Measurements from ENCODE around the gene PHF14. TPM values are rescaled to one million over a fixed set of nuclear protein-coding genes. Genes with fewer than 3 reads are reported as not detected.

PHF14 gene
- total and polyA plus RNA-seq, 2 donors (not counting 3 experiments of a cell fraction or from before 2014, with no cell fraction given) = 8.8 to 43.4 TPM

DNA sequence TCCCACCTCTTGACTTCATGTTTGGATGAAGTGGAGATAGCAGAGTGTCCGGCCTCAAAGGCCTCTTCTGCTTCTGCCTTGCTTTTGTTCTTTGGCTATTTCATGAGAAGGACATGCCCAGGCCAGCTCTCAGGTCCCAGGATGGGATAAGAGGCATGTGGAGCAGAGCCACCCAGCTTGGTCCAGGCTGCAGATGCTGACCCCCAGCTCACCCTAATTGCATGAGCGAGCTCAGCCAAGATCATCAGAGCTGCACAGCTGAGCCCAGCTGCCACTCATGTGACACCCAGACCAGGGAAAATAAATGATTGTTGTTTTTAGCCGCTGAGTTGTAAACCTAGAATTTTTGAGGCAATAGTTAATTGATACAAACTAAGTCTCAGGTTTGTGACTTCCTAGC lies 230.0 kb downstream of the PHF14 start:
- Histone ChIP-seq H3K9ac (replicated peaks; ENCODE audit: extremely low read depth, insufficient read depth, low read length) (no peak overlapping the region), H3K79me2 (ENCODE audit: control insufficient read depth, insufficient read depth, low read length) (no peaks in the 10 kb centered on the region), H3K27ac (ENCODE audit: insufficient read depth, low read depth, low read length) (no peak overlapping the region), H3K4me1 (ENCODE audit: control insufficient read depth, extremely low read depth, insufficient read depth, low read length) (no peaks in the 10 kb centered on the region), H3K36me3 (ENCODE audit: control insufficient read depth in 2 of 2, extremely low read depth in 1 of 2, insufficient read depth in 2 of 2, low read length in 2 of 2) (no peaks in the 10 kb centered on the region), H3K27me3 (ENCODE audit: control insufficient read depth in 2 of 2, insufficient read depth in 2 of 2, low read length in 2 of 2) (peaks cover 0 to 2% of the 10 kb centered on the region in 2 experiments), H3K9me3 (replicated peaks; ENCODE audit: control insufficient read depth, insufficient read depth, low read length) (no peaks in the 10 kb centered on the region), H3K4me2 (ENCODE audit: insufficient read depth, low read length) (no peak overlapping the region), H3K4me3 (replicated peaks in 1 of 3; ENCODE audit: insufficient read depth in 1 of 3, low read depth in 1 of 3, low read length in 3 of 3) (no peak overlapping the region), H4K20me1 (replicated peaks; ENCODE audit: control insufficient read depth, extremely low read depth, insufficient read depth, low read length) (no peaks in the 10 kb centered on the region), H2AFZ (ENCODE audit: low read depth, low read length) (no peak overlapping the region), H3K9me1 (replicated peaks; ENCODE audit: control insufficient read depth, extremely low read depth, insufficient read depth, low read length) (no peaks in the 10 kb centered on the region)
- no TSS peak for BruUV-seq (replicated peaks)
- ChIA-PET POLR2A (no interaction called here), CTCF (interaction anchor here (1.3 kb wide), 1 partner anchor 8 kb away, joined by 4 read pairs; no protein-coding TSS in a partner anchor)
- TF ChIP-seq POLR2A (IDR thresholded peaks at IDR 0.05; ENCODE audit: low read depth, low read length) (no peak), GATA2 (IDR thresholded peaks at IDR 0.05; ENCODE audit: insufficient read depth, insufficient read length, low read depth, low read length) (no peak), MAX (IDR thresholded peaks at IDR 0.05; ENCODE audit: insufficient read depth, insufficient read length) (no peak), MYC (IDR thresholded peaks at IDR 0.05; ENCODE audit: low read depth, low read length) (no peak), EZH2 (IDR thresholded peaks at IDR 0.05; ENCODE audit: borderline replicate concordance, low read depth, low read length, severe bottlenecking) (no peak), FOS (IDR thresholded peaks at IDR 0.05; ENCODE audit: borderline replicate concordance, insufficient read depth, low read length) (no peak), JUN (IDR thresholded peaks at IDR 0.05; ENCODE audit: borderline replicate concordance, insufficient read depth, insufficient read length, low read depth) (no peak)
- TF ChIP-seq, protein P1, sequence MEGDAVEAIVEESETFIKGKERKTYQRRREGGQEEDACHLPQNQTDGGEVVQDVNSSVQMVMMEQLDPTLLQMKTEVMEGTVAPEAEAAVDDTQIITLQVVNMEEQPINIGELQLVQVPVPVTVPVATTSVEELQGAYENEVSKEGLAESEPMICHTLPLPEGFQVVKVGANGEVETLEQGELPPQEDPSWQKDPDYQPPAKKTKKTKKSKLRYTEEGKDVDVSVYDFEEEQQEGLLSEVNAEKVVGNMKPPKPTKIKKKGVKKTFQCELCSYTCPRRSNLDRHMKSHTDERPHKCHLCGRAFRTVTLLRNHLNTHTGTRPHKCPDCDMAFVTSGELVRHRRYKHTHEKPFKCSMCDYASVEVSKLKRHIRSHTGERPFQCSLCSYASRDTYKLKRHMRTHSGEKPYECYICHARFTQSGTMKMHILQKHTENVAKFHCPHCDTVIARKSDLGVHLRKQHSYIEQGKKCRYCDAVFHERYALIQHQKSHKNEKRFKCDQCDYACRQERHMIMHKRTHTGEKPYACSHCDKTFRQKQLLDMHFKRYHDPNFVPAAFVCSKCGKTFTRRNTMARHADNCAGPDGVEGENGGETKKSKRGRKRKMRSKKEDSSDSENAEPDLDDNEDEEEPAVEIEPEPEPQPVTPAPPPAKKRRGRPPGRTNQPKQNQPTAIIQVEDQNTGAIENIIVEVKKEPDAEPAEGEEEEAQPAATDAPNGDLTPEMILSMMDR (IDR thresholded peaks at IDR 0.05; ENCODE audit: extremely low read depth in 1 of 2, insufficient read depth in 1 of 2, low read depth in 1 of 2, low read length in 2 of 2) = no peak
- intact Hi-C loops (cut with micrococcal nuclease) (no loop called here), dilution Hi-C loops (cut with MboI; ENCODE audit: extremely low pct_ligation_motif_present, low sequenced_read_pairs) (no loop called here)
- no peak for DNase-seq (ENCODE audit: low read depth, low spot score)
- no peak for FAIRE-seq
